ENCODE data around the gene SORD. TPM values are rescaled to one million over a fixed set of nuclear protein-coding genes. Genes with fewer than 3 reads are reported as not detected.

SORD gene
- total RNA-seq, 2 donors from 2014 or later = 197 to 593 TPM

DNA sequence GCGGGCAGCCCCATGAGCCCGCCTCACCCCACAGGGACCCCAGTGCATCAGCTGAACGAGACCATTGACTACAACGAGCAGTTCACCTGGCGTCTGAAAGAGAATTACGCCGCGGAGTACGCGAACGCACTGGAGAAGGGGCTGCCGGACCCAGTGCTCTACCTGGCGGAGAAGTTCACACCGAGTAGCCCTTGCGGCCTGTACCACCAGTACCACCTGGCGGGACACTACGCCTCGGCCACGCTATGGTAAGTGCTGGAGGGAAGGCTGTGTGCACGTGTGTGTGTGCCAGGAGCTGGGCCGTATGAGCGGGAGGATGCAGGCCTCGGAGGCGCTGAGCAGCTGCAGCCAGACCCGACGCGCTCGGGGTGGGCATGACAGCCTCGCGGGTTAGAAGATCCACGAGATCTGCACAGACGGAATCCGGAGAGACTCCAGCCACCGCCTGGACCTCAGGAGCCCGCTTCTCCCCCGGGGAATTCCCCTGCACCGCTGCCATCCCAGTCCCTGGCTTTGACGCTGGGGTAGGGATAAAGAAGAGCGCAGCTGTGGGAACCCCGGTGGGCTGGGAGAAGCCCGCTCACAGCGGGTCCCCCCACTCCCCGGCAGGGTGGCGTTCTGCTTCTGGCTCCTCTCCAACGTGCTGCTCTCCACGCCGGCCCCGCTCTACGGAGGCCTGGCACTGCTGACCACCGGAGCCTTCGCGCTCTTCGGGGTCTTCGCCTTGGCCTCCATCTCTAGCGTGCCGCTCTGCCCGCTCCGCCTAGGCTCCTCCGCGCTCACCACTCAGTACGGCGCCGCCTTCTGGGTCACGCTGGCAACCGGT is 93.7 kb downstream of the SORD start:
- peaks cover 36% of the 10 kb centered on the region for H3K27me3 ChIP-seq (replicated peaks; ENCODE audit: insufficient read depth)
- TF ChIP-seq, protein P1, sequence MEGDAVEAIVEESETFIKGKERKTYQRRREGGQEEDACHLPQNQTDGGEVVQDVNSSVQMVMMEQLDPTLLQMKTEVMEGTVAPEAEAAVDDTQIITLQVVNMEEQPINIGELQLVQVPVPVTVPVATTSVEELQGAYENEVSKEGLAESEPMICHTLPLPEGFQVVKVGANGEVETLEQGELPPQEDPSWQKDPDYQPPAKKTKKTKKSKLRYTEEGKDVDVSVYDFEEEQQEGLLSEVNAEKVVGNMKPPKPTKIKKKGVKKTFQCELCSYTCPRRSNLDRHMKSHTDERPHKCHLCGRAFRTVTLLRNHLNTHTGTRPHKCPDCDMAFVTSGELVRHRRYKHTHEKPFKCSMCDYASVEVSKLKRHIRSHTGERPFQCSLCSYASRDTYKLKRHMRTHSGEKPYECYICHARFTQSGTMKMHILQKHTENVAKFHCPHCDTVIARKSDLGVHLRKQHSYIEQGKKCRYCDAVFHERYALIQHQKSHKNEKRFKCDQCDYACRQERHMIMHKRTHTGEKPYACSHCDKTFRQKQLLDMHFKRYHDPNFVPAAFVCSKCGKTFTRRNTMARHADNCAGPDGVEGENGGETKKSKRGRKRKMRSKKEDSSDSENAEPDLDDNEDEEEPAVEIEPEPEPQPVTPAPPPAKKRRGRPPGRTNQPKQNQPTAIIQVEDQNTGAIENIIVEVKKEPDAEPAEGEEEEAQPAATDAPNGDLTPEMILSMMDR (IDR thresholded peaks at IDR 0.05) = no peak
- TF ChIP-seq POLR2A (IDR thresholded peaks at IDR 0.05) (no peak), POLR2AphosphoS5 (IDR thresholded peaks at IDR 0.05) (no peak)
- H3K4me1 ChIP-seq (replicated peaks) = peaks cover 2% of the 10 kb centered on the region
- no peaks in the 10 kb centered on the region for H3K36me3 ChIP-seq
- no peak overlapping the region for H3K4me3 ChIP-seq
- H3K27ac ChIP-seq = no peak overlapping the region
- 12% methylated on average over 65 of the region's 65 CpGs for WGBS
- H3K9me3 ChIP-seq = no peaks in the 10 kb centered on the region
- intact Hi-C loops (cut with DNase I) = no loop called here
- DNase-seq (ENCODE audit: low spot score) = no peak

DNA sequence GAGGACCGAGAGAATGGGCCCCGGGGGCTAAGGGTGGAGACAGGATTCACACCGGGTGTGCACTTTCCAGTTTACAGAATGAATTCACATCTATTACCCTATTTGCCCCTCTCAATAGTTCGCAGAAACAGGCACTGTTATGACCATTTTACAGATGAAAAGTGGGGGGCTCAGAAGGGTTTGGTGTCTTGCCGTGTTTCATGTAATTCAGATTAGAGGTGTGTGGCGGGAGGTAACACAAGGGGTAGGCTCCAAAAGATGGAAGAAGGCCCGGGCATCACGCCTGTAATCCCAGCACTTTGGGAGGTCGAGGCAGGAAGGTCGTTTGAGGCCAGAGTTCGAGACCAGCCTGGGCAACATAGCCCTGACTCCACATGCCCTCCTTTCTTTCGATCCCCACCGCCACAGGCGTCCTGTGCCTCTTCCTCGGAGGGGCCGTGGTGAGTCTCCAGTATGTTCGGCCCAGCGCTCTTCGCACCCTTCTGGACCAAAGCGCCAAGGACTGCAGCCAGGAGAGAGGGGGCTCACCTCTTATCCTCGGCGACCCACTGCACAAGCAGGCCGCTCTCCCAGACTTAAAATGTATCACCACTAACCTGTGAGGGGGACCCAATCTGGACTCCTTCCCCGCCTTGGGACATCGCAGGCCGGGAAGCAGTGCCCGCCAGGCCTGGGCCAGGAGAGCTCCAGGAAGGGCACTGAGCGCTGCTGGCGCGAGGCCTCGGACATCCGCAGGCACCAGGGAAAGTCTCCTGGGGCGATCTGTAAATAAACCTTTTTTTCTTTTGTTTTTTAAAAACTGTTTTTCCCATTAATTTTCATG is 94.5 kb downstream of the SORD start:
- WGBS = 51% methylated on average over 33 of the region's 33 CpGs
- Histone ChIP-seq H3K9me3 (no peaks in the 10 kb centered on the region), H3K27me3 (replicated peaks; ENCODE audit: insufficient read depth) (peaks cover 30% of the 10 kb centered on the region), H3K4me3 (no peak overlapping the region), H3K27ac (no peak overlapping the region), H3K4me1 (replicated peaks) (peaks cover 2% of the 10 kb centered on the region), H3K36me3 (no peaks in the 10 kb centered on the region)
- DNase-seq (ENCODE audit: low spot score) = no peak
- TF ChIP-seq POLR2AphosphoS5 (IDR thresholded peaks at IDR 0.05) (no peak), POLR2A (IDR thresholded peaks at IDR 0.05) (no peak)
- TF ChIP-seq, protein P1 (IDR thresholded peaks at IDR 0.05) = no peak
- intact Hi-C loops (cut with DNase I) = no loop called here

DNA sequence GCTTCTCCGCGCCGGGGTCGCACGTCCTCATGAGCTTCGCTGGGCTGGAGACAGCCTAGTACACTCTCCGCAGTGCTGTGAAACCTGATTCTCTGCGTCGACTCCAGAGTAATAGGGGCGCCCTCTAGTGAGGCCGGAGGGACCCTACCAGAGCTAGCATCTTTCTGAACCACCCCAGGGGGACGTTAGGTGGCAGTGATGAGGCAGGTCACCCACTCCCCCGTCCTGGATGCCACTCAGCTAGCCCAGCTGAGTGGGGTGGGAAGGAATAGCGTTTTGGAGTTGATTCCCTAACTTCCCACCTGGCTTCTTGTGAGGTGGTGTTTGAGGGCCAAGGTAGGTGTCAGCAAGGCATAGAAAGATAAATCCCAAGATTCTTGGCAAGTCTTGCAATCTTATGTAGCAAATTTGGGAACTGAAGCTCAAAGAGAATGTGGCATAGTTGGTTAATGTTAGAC is 95.2 kb downstream of the SORD start:
- DNase-seq (ENCODE audit: low spot score) = peak; percentile 89

DNA sequence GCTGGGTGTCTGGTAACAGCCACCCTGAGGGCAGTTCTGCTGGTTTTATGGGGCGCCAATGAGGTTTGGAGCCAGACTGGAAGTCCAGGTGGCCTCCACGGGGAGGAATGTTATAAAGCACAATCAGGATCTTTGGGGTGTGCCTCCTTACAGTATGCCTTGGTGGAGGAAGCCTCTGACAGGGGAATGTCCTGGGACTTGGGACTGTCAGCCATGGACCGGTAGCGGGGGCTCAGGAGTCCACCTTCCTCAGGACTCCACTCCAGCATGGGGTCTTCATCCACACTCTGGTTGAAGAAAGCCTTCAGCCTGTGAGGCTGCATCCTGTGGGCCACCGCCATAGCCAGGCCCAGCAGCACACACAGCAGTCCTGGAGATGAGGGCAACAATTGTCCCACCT is 96.0 kb downstream of the SORD start:
- Histone ChIP-seq H3K27me3 (replicated peaks; ENCODE audit: insufficient read depth) (peaks cover 19% of the 10 kb centered on the region), H3K4me1 (replicated peaks) (no peaks in the 10 kb centered on the region), H3K4me3 (no peak overlapping the region), H3K9me3 (no peaks in the 10 kb centered on the region), H3K36me3 (no peaks in the 10 kb centered on the region), H3K27ac (no peak overlapping the region)
- intact Hi-C loops (cut with DNase I) = no loop called here
- TF ChIP-seq POLR2AphosphoS5 (IDR thresholded peaks at IDR 0.05) (no peak), POLR2A (IDR thresholded peaks at IDR 0.05) (no peak)
- TF ChIP-seq, protein P1 (IDR thresholded peaks at IDR 0.05) = no peak
- 80% methylated on average over 4 of the region's 5 CpGs for WGBS
- DNase-seq (ENCODE audit: low spot score) = no peak

More for the DNA sequence above, 95.2 kb downstream of the SORD start:
- Histone ChIP-seq H3K4me1 (replicated peaks) (peaks cover under 1% of the 10 kb centered on the region), H3K27ac (no peak overlapping the region), H3K27me3 (replicated peaks; ENCODE audit: insufficient read depth) (peaks cover 24% of the 10 kb centered on the region), H3K36me3 (no peaks in the 10 kb centered on the region), H3K9me3 (no peaks in the 10 kb centered on the region), H3K4me3 (no peak overlapping the region)
- intact Hi-C loops (cut with DNase I) = no loop called here
- TF ChIP-seq POLR2A (IDR thresholded peaks at IDR 0.05) (no peak), POLR2AphosphoS5 (IDR thresholded peaks at IDR 0.05) (peak; percentile 75)
- TF ChIP-seq, protein P1 (IDR thresholded peaks at IDR 0.05) = peak; percentile 79 to 98 (median 92)
- WGBS = under 1% methylated on average over 14 of the region's 14 CpGs
